ENCODE measurements around the gene CNTRL.

Gene CNTRL

GRCh38 chr9:121219530-121219929 lies 144.8 kb downstream of the CNTRL start:
- TF ChIP-seq FOXP2 (optimal IDR thresholded peaks at IDR 0.05; ENCODE audit: borderline replicate concordance, extremely low read depth, extremely low read length, insufficient read depth) = no peak
- no peak for TF ChIP-seq POLR2AphosphoS5 (IDR thresholded peaks at IDR 0.05; ENCODE audit: low read depth, low read length)
- no peak for TF ChIP-seq REST (IDR thresholded peaks at IDR 0.05; ENCODE audit: insufficient read depth in 1 of 2, low read depth in 2 of 2, low read length in 2 of 2)
- no peak for TF ChIP-seq SIN3A (IDR thresholded peaks at IDR 0.05; ENCODE audit: borderline replicate concordance, insufficient read depth, low read length)
- no peak for TF ChIP-seq TAF1 (IDR thresholded peaks at IDR 0.05; ENCODE audit: borderline replicate concordance, insufficient read depth, low read length)

DNA sequence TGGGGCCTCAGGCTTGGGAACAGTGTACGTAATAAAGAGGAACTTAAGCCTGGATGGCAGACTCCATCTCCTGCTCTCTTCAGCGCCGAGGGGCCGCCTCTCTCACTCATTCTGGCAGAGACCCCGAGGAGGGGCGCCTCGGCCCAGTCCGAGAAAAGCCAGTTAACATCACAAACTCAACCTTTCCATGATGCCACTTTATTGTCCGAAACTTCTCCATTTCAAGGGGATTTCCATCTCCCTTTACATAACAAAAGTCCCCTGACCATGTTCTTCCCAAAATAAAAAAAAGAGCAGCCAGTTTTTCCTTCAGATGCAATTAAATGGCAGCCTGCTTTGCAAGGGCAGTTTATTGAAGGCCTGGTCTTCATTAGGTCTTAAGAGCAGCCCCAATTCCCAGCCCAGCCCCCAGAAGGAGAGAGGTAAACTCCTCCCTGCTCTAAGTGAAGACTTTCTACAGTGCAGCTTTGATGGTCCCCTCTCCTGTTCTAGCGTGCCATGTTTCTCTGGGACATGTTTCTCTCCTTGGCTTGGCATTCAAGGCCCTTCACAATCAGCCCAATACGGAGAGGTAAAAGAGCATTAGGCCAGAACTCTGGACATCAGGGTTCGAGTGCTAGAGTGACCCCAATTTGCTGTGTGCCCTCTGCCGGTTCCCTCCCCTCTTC lies 146.4 kb downstream of the CNTRL start:
- no peak for TF ChIP-seq POLR2AphosphoS5 (IDR thresholded peaks at IDR 0.05; ENCODE audit: low read depth, low read length)
- no peak for TF ChIP-seq FOXP2 (optimal IDR thresholded peaks at IDR 0.05; ENCODE audit: borderline replicate concordance, extremely low read depth, extremely low read length, insufficient read depth)
- no peak for TF ChIP-seq SIN3A (IDR thresholded peaks at IDR 0.05; ENCODE audit: borderline replicate concordance, insufficient read depth, low read length)
- no peak for TF ChIP-seq REST (IDR thresholded peaks at IDR 0.05; ENCODE audit: insufficient read depth in 1 of 2, low read depth in 2 of 2, low read length in 2 of 2)
- TF ChIP-seq TAF1 (IDR thresholded peaks at IDR 0.05; ENCODE audit: borderline replicate concordance, insufficient read depth, low read length) = no peak

DNA sequence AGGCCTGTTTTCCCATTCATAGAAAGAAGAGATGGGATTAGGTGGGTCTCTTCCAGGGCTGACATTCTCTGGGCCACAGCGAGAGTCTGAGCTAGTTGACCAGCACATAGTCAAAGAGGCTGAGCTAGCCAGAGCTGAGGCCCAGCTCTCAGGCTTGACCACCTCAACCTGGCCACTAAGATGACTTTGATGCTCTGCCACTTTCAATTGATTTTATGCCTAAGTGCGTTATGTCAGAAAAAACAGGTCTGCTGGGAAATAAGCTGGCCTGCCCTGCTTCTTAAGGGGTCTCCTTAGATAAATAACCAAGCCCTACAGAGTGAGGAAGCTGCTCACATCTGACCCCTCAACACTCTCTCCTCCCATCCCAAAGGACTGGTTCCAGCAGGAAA lies 146.9 kb downstream of the CNTRL start:
- TF ChIP-seq POLR2AphosphoS5 (IDR thresholded peaks at IDR 0.05; ENCODE audit: low read depth, low read length) = no peak
- no peak for TF ChIP-seq REST (IDR thresholded peaks at IDR 0.05; ENCODE audit: insufficient read depth in 1 of 2, low read depth in 2 of 2, low read length in 2 of 2)
- no peak for TF ChIP-seq SIN3A (IDR thresholded peaks at IDR 0.05; ENCODE audit: borderline replicate concordance, insufficient read depth, low read length)
- TF ChIP-seq TAF1 (IDR thresholded peaks at IDR 0.05; ENCODE audit: borderline replicate concordance, insufficient read depth, low read length) = no peak
- no peak for TF ChIP-seq FOXP2 (optimal IDR thresholded peaks at IDR 0.05; ENCODE audit: borderline replicate concordance, extremely low read depth, extremely low read length, insufficient read depth)

DNA sequence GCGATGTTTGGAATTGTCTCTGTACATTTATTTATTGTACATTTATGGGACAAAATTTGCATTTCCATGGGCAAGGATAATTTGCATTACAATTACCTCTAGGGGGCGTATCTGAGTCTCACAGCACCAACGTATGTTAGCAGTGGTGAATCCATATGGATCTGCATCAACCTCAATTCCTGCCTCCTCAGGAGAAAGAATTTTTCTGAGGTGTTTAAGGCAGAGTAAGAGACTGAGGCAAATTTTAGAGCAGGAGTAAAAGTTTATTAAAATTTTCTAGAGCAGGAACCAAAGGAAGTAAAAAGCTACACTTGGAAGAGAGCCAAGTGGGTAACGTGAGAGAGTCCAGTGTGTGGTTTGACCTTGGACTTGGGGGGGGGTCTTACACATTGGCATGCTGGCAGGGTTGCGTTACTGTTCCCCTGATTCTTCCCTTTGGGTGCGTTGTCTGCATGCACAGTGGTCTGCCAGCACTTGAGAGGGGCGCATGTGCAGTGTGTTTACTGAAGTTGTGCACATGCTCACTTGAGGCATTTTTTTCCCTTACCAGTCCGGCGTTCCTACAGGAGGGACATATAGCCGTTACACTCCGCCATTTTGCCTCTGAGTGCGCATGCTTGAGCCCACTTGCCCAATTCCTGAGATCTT lies 147.9 kb downstream of the CNTRL start:
- TF ChIP-seq FOXP2 (optimal IDR thresholded peaks at IDR 0.05; ENCODE audit: borderline replicate concordance, extremely low read depth, extremely low read length, insufficient read depth) (no peak), TAF1 (IDR thresholded peaks at IDR 0.05; ENCODE audit: borderline replicate concordance, insufficient read depth, low read length) (no peak), POLR2AphosphoS5 (IDR thresholded peaks at IDR 0.05; ENCODE audit: low read depth, low read length) (no peak), REST (IDR thresholded peaks at IDR 0.05; ENCODE audit: insufficient read depth in 1 of 2, low read depth in 2 of 2, low read length in 2 of 2) (no peak), SIN3A (IDR thresholded peaks at IDR 0.05; ENCODE audit: borderline replicate concordance, insufficient read depth, low read length) (no peak)
